ENCODE results near the gene EPS8L3.
"Not testable (repeated sequence)": the region's sequence is repeated elsewhere in the genome, so short reads cannot be mapped to it uniquely, and the experiment has no call there.

Gene EPS8L3

GRCh38 chr1:109776911-109777310 is 13.2 kb upstream of the EPS8L3 start:
- peak; percentile 68 for DNase-seq

GRCh38 chr1:109776206-109776835 is 12.6 kb upstream of the EPS8L3 start:
- no peak for DNase-seq

- DNase-seq = no peak
Observed at GRCh38 chr1:109775398-109775797, 11.7 kb upstream of the EPS8L3 start.

GRCh38 chr1:109773900-109774485 is 10.3 kb upstream of the EPS8L3 start:
- no peak for DNase-seq

- DNase-seq = peak; percentile 68
Observed at GRCh38 chr1:109773203-109773899, 9.6 kb upstream of the EPS8L3 start.

GRCh38 chr1:109772658-109773202 is 9.0 kb upstream of the EPS8L3 start:
- DNase-seq = no peak

- DNase-seq = no peak
Observed at GRCh38 chr1:109771712-109772657, 8.3 kb upstream of the EPS8L3 start.

- DNase-seq = peak; percentile 7
Observed at GRCh38 chr1:109770331-109771095, 6.8 kb upstream of the EPS8L3 start.

- DNase-seq = peak; percentile 2
Observed at GRCh38 chr1:109769330-109770078, 5.8 kb upstream of the EPS8L3 start.

GRCh38 chr1:109768820-109769219 is 5.1 kb upstream of the EPS8L3 start:
- peak; percentile 0 for DNase-seq

GRCh38 chr1:109768335-109768650 is 4.6 kb upstream of the EPS8L3 start:
- DNase-seq = no peak

- DNase-seq = peak; percentile 1
Observed at GRCh38 chr1:109767637-109768334, 4.1 kb upstream of the EPS8L3 start.

GRCh38 chr1:109766991-109767636 is 3.4 kb upstream of the EPS8L3 start:
- DNase-seq = not testable (repeated sequence)

- DNase-seq = peak; percentile 1
Observed at GRCh38 chr1:109765896-109766615, 2.3 kb upstream of the EPS8L3 start.

- DNase-seq = no peak
Observed at GRCh38 chr1:109765483-109765815, 1.7 kb upstream of the EPS8L3 start.

- peak; percentile 4 for DNase-seq
Observed at GRCh38 chr1:109764561-109765482, 1.1 kb upstream of the EPS8L3 start.

- DNase-seq = peak; percentile 0
Observed at GRCh38 chr1:109762821-109763645, 690 bp downstream of the EPS8L3 start.
